CD4-positive, alpha-beta T cell (primary cell): ENCODE results near the gene ZNF804B. TPM values are rescaled to one million over a fixed set of nuclear protein-coding genes. Genes with fewer than 3 reads are reported as not detected.

Experiments
- ATAC-seq: fragments of 200-7000 bp; cut with Tn5 transposase; one replicate; pipeline ENCODE4 v1.10.0; 2022; ENCODE audit warnings: mild to moderate bottlenecking; ENCODE audit not compliant: poor library complexity
- CTCF ChIA-PET: fragments of 350-600 bp; sonication (Branson Sonifier 250); formaldehyde crosslinking; loops from one replicate; lab custom pipeline; 2021; ENCODE audit warnings: antibody characterized with exemption, inconsistent platforms; lab: Charles Lee
- POLR2A ChIA-PET: fragments of 350-600 bp; sonication (Branson Sonifier 250); formaldehyde crosslinking; loops from one replicate; lab custom pipeline; 2021; ENCODE audit warnings: antibody characterized with exemption, inconsistent platforms; lab: Charles Lee
- DNase-seq, 14 experiments: peaks; one replicate each; pipeline ENCODE4 v3.0.0-alpha.2; 2013 to 2020; ENCODE audit warnings: mixed read lengths in 2 of 14
- H3K27ac ChIP-seq, 2 donors: one replicate each; pipeline versions ENCODE4 v1.5.1 to v1.7.0; 2013; ENCODE audit warnings: low read length in 2 of 2, low read depth in 1 of 2, mild to moderate bottlenecking in 1 of 2
- H3K27me3 ChIP-seq, 2 experiments: 1 replicate in 1 of 2; 2 replicates in 1 of 2; pipeline versions ENCODE4 v1.6.1 to v1.7.0; 2013; ENCODE audit warnings: low read length in 2 of 2, control low read depth in 1 of 2, mild to moderate bottlenecking in 1 of 2, moderate library complexity in 1 of 2; ENCODE audit not compliant: insufficient read depth in 2 of 2, control insufficient read depth in 1 of 2
- H3K36me3 ChIP-seq: one replicate; pipeline ENCODE4 v1.6.1; 2013; ENCODE audit warnings: low read length, control low read depth; ENCODE audit not compliant: insufficient read depth
- H3K4me1 ChIP-seq: one replicate; pipeline ENCODE4 v1.6.1; 2013; ENCODE audit warnings: low read length, control low read depth; ENCODE audit not compliant: insufficient read depth
- H3K4me3 ChIP-seq: one replicate; pipeline ENCODE4 v1.5.1; 2013; ENCODE audit warnings: mild to moderate bottlenecking, low read length, moderate library complexity
- H3K9me3 ChIP-seq, 2 experiments: 1 replicate in 1 of 2; 2 replicates in 1 of 2; pipeline versions ENCODE4 v1.6.1 to v1.7.0; 2013; ENCODE audit warnings: low read length in 2 of 2, mild to moderate bottlenecking in 2 of 2, control low read depth in 1 of 2, moderate library complexity in 1 of 2; ENCODE audit not compliant: control insufficient read depth in 1 of 2, insufficient read depth in 1 of 2
- H3K27ac Mint-ChIP-seq: one replicate; pipeline ENCODE4 v1.8.0; 2020; ENCODE audit warnings: mixed read lengths
- H3K27me3 Mint-ChIP-seq: one replicate; pipeline ENCODE4 v1.8.0; 2021; ENCODE audit warnings: mixed read lengths
- H3K36me3 Mint-ChIP-seq: one replicate; pipeline ENCODE4 v1.8.0; 2021; ENCODE audit warnings: low read depth, mixed read lengths
- H3K4me1 Mint-ChIP-seq: one replicate; pipeline ENCODE4 v1.8.0; 2021; ENCODE audit warnings: low read depth, mixed read lengths
- H3K4me3 Mint-ChIP-seq: one replicate; pipeline ENCODE4 v1.8.0; 2020; ENCODE audit warnings: mild to moderate bottlenecking, mixed read lengths
- H3K9me3 Mint-ChIP-seq: one replicate; pipeline ENCODE4 v1.8.0; 2020; ENCODE audit warnings: mixed read lengths
- CTCF ChIP-seq: fragments of 200-600 bp; IDR thresholded peaks from one replicate; pipeline ENCODE4 v1.8.0; 2022; ENCODE audit warnings: antibody characterized with exemption, mild to moderate bottlenecking
- intact Hi-C, 2 experiments: fragments of 100-400 bp; cut with DNase I in 1 of 2; cut with micrococcal nuclease in 1 of 2; formaldehyde crosslinking; loops; one replicate each; pipeline versions ENCODE4 v1.15.1 to v1.9.0; 2023 to 2025; cut with DNase I, micrococcal nuclease
- total RNA-seq, 174 experiments: library from RNA in 2 of 174; stranded (reverse) in 2 of 174; gene quantifications; one replicate each; pipeline ENCODE4 v1.2.3 and lab custom pipeline; 2021 to 2026

Gene ZNF804B
- total RNA-seq, 2 experiments from 2014 or later = not detected

DNA sequence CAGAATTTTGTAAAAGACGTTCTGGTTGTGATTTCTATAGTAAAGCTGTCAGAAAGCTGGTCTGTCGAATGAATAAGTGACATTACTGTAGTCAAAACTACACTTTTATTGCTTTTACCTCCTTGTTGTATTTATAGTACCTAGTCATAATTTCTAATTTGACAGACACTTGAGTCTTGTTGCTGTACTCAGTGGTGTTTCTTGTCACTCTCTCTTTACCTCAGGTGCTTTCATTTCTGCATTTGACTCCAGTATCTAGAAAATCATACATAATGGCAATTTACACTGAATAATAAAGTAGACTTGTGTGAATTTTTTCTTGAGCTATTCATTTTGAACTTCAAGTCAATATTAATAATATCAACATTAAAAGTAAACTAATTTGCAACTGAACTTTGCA lies 293.6 kb downstream of the ZNF804B start:
- DNase-seq = no peak
- Mint-ChIP-seq H3K9me3 (no peaks in the 10 kb centered on the region), H3K27me3 (no peaks in the 10 kb centered on the region), H3K27ac (no peak overlapping the region), H3K4me3 (no peak overlapping the region), H3K36me3 (no peaks in the 10 kb centered on the region), H3K4me1 (no peaks in the 10 kb centered on the region)
- no peak overlapping the region for H3K27ac ChIP-seq
- POLR2A ChIA-PET = no interaction called here
- H3K4me3 ChIP-seq = no peak overlapping the region
- no peak for ATAC-seq
- H3K9me3 ChIP-seq = no peaks in the 10 kb centered on the region
- no peaks in the 10 kb centered on the region for H3K36me3 ChIP-seq
- TF ChIP-seq CTCF = no peak
- intact Hi-C loops = no loop called here
- H3K27me3 ChIP-seq = no peaks in the 10 kb centered on the region
- CTCF ChIA-PET = interaction anchor here (1.4 kb wide), 1 partner anchor 12 kb away, joined by 3 read pairs; no protein-coding TSS in a partner anchor
- no peaks in the 10 kb centered on the region for H3K4me1 ChIP-seq

- Mint-ChIP-seq H3K27me3 (no peaks in the 10 kb centered on the region), H3K9me3 (no peaks in the 10 kb centered on the region), H3K27ac (no peak overlapping the region), H3K36me3 (no peaks in the 10 kb centered on the region), H3K4me1 (no peaks in the 10 kb centered on the region), H3K4me3 (no peak overlapping the region)
- intact Hi-C loops = no loop called here
- DNase-seq (no peak), ATAC-seq (no peak)
- no peak for TF ChIP-seq CTCF
- Histone ChIP-seq H3K36me3 (no peaks in the 10 kb centered on the region), H3K27ac (no peak overlapping the region), H3K4me3 (no peak overlapping the region), H3K4me1 (no peaks in the 10 kb centered on the region), H3K9me3 (no peaks in the 10 kb centered on the region), H3K27me3 (no peaks in the 10 kb centered on the region)
- ChIA-PET CTCF (no interaction called here), POLR2A (no interaction called here)
Observed at GRCh38 chr7:89054361-89054760, 294.9 kb downstream of the ZNF804B start.

DNA sequence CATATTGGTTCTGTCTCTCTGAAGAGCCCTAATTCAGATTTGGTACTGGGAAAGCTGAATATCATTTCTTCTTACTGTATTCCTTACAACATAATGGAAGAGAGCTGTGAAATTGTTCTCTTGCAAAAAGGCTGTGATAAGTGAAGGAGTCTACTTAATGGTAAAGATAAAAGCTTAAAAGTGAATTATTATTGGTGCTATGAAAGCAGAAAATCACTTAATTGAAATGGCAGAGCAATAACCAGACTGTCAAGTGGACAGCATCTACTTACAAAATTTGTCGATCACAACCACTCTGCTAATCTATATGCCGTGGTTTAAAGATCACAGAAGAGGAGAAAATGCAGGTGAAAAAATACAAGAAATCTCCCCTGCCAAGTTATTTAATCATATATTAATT lies 300.7 kb downstream of the ZNF804B start:
- ATAC-seq = no peak
- intact Hi-C loops = no loop called here

More for the DNA sequence above, 300.7 kb downstream of the ZNF804B start:
- TF ChIP-seq CTCF = no peak
- Mint-ChIP-seq H3K4me1 (no peaks in the 10 kb centered on the region), H3K27ac (no peak overlapping the region), H3K9me3 (no peaks in the 10 kb centered on the region), H3K36me3 (no peaks in the 10 kb centered on the region), H3K27me3 (no peaks in the 10 kb centered on the region), H3K4me3 (no peak overlapping the region)
- no peaks in the 10 kb centered on the region for H3K4me1 ChIP-seq
- H3K36me3 ChIP-seq = no peaks in the 10 kb centered on the region
- no peaks in the 10 kb centered on the region for H3K9me3 ChIP-seq
- no peak overlapping the region for H3K4me3 ChIP-seq
- no peak overlapping the region for H3K27ac ChIP-seq
- no peak for DNase-seq
- H3K27me3 ChIP-seq = no peaks in the 10 kb centered on the region
- POLR2A ChIA-PET = no interaction called here
- CTCF ChIA-PET = no interaction called here
